Calu3 (cell line): ENCODE data around the gene SPDYE4. TPM values are rescaled to one million over a fixed set of nuclear protein-coding genes. Genes with fewer than 3 reads are reported as not detected.

Experiments used
- BruUV-seq: library from RNA; stranded (reverse); fragments of 400-500 nt; replicated peaks from 2 replicates; lab custom pipeline; 2021; lab: Mats Ljungman, UMichigan
- CTCF ChIA-PET: fragments of 300-600 bp; sonication (Branson Sonifier 250); formaldehyde crosslinking; loops from one replicate; lab custom pipeline; 2022; ENCODE audit warnings: antibody characterized with exemption; lab: Charles Lee
- DNase-seq: peaks from one replicate; pipeline ENCODE4 v3.0.0; 2022
- H3K27ac Mint-ChIP-seq: one replicate; pipeline ENCODE4 v1.8.0; 2022; ENCODE audit warnings: mixed read lengths; ENCODE audit not compliant: unreplicated experiment
- H3K27me3 Mint-ChIP-seq: one replicate; pipeline ENCODE4 v1.8.0; 2022; ENCODE audit warnings: mixed read lengths; ENCODE audit not compliant: unreplicated experiment
- H3K36me3 Mint-ChIP-seq: one replicate; pipeline ENCODE4 v1.8.0; 2022; ENCODE audit warnings: mild to moderate bottlenecking, moderate library complexity, mixed read lengths; ENCODE audit not compliant: insufficient read depth, unreplicated experiment
- H3K4me1 Mint-ChIP-seq: one replicate; pipeline ENCODE4 v1.8.0; 2022; ENCODE audit warnings: mild to moderate bottlenecking, low read depth, mixed read lengths; ENCODE audit not compliant: unreplicated experiment
- H3K4me3 Mint-ChIP-seq: one replicate; pipeline ENCODE4 v1.8.0; 2022; ENCODE audit warnings: mild to moderate bottlenecking, low read depth, moderate library complexity, mixed read lengths; ENCODE audit not compliant: unreplicated experiment
- H3K9me3 Mint-ChIP-seq: one replicate; pipeline ENCODE4 v1.8.0; 2022; ENCODE audit warnings: low read depth, mixed read lengths; ENCODE audit not compliant: unreplicated experiment
- intact Hi-C: fragments of 100-400 bp; cut with micrococcal nuclease; formaldehyde crosslinking; loops from one replicate; pipeline ENCODE4 v1.10.0; 2022; ENCODE audit not compliant: unreplicated experiment
- total RNA-seq: library from RNA; stranded (reverse); gene quantifications from 2 replicates; pipeline ENCODE4 v1.2.3, GENCODE V29; 2022
- TF ChIP-seq, protein P1 (sequence below): fragments of 200-600 bp; IDR thresholded peaks from one replicate; pipeline ENCODE4 v1.8.0; 2022; ENCODE audit warnings: antibody characterized with exemption; ENCODE audit not compliant: unreplicated experiment

The SPDYE4 gene
- total RNA-seq, 1 experiment from 2014 or later, result not detected

DNA sequence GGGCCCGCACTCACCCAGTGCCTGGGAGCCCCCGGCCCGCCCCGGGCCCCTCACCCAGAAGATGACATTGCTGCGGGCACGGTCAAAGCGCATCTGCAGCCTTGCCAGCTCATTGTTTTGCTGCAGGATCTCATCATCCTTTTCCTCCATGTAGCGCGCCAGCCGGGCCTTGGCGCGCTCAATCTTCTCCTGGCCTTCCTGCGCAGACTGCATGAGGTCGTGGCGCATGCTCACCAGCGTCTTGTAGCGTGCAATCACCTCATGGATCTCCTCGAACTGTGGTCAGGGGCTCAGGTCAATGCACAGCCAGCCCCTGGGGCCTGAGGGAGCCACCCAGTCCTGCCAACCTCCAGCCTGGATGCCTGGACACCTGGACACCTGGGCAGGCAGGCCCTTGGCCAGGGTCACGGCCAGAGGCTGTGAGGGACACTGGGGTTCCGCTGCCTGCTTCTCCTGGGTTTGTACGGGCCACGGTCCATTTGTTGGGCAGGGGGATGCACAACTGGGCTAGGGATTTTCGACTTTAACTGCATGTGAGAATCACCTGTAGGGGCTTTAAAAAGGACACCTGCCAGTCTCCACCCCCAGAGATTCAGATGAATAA lies 22.9 kb downstream of the SPDYE4 start:
- H3K27me3 Mint-ChIP-seq, result peaks cover 46% of the 10 kb centered on the region
- no peaks in the 10 kb centered on the region for H3K4me1 Mint-ChIP-seq
- no peaks in the 10 kb centered on the region for H3K9me3 Mint-ChIP-seq
- DNase-seq, result no peak
- TF ChIP-seq, protein P1, sequence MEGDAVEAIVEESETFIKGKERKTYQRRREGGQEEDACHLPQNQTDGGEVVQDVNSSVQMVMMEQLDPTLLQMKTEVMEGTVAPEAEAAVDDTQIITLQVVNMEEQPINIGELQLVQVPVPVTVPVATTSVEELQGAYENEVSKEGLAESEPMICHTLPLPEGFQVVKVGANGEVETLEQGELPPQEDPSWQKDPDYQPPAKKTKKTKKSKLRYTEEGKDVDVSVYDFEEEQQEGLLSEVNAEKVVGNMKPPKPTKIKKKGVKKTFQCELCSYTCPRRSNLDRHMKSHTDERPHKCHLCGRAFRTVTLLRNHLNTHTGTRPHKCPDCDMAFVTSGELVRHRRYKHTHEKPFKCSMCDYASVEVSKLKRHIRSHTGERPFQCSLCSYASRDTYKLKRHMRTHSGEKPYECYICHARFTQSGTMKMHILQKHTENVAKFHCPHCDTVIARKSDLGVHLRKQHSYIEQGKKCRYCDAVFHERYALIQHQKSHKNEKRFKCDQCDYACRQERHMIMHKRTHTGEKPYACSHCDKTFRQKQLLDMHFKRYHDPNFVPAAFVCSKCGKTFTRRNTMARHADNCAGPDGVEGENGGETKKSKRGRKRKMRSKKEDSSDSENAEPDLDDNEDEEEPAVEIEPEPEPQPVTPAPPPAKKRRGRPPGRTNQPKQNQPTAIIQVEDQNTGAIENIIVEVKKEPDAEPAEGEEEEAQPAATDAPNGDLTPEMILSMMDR, result no peak
- intact Hi-C loops, result no loop called here
- CTCF ChIA-PET, result no interaction called here
- no peak overlapping the region for H3K27ac Mint-ChIP-seq
- no peaks in the 10 kb centered on the region for H3K36me3 Mint-ChIP-seq
- BruUV-seq, result no TSS peak
- H3K4me3 Mint-ChIP-seq, result no peak overlapping the region

GRCh38 chr17:8734876-8735275 lies 23.5 kb downstream of the SPDYE4 start:
- H3K36me3 Mint-ChIP-seq, result no peaks in the 10 kb centered on the region
- H3K9me3 Mint-ChIP-seq, result no peaks in the 10 kb centered on the region
- BruUV-seq, result no TSS peak

DNA sequence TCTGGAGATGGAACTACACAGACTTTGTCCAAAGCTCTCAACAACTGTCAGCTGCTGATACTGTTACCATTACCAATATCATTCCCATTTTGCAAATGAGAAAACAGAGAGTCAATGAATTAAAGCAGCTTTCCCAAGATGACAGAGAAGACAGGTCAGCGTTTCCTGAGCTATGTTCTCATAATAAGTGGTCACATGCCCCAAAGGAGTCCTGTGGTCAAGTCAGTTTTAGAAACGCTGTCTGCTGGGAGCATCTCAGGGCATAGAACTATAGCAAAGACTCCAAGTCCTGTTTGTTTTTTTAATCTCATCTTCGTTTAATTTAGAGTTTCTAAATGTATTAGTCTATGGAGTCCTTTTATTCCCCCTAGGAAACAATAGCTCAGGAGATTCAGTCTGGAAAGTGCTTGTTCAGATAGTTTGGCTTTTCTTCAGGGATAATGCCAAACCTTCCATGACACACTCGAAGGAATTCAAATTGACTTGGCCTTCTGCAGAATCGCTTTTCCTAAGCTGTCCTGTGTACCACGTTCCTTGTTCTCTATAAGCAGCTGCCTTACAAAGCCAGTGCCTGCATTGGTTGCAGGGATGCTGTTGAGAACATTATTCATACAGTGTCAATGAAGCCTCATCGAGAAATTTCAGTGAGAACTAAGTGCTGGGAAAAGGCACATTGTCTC lies 25.8 kb downstream of the SPDYE4 start:
- Mint-ChIP-seq H3K4me1 (no peaks in the 10 kb centered on the region), H3K36me3 (no peaks in the 10 kb centered on the region), H3K4me3 (no peak overlapping the region), H3K27me3 (peaks cover 50% of the 10 kb centered on the region), H3K9me3 (no peaks in the 10 kb centered on the region), H3K27ac (no peak overlapping the region)
- no TSS peak for BruUV-seq
- CTCF ChIA-PET, result interaction anchor here (0.6 kb wide), 1 partner anchor 753 kb away, joined by 3 read pairs; no protein-coding TSS in a partner anchor
- intact Hi-C loops, result no loop called here
- no peak for DNase-seq
- TF ChIP-seq, protein P1, result no peak

More at GRCh38 chr17:8734876-8735275, 23.5 kb downstream of the SPDYE4 start:
- intact Hi-C loops, result no loop called here
- H3K4me1 Mint-ChIP-seq, result no peaks in the 10 kb centered on the region
- peaks cover 48% of the 10 kb centered on the region for H3K27me3 Mint-ChIP-seq
- no peak for DNase-seq
- no peak overlapping the region for H3K4me3 Mint-ChIP-seq
- CTCF ChIA-PET, result no interaction called here
- TF ChIP-seq, protein P1, result no peak
- no peak overlapping the region for H3K27ac Mint-ChIP-seq

- peaks cover 30% of the 10 kb centered on the region for H3K27me3 Mint-ChIP-seq
- no peaks in the 10 kb centered on the region for H3K4me1 Mint-ChIP-seq
- intact Hi-C loops, result no loop called here
- H3K4me3 Mint-ChIP-seq, result no peak overlapping the region
- no peaks in the 10 kb centered on the region for H3K36me3 Mint-ChIP-seq
- DNase-seq, result no peak
- no peaks in the 10 kb centered on the region for H3K9me3 Mint-ChIP-seq
- H3K27ac Mint-ChIP-seq, result no peak overlapping the region
- no TSS peak for BruUV-seq
- CTCF ChIA-PET, result no interaction called here
- TF ChIP-seq, protein P1, result no peak
Measured at GRCh38 chr17:8729860-8730259, 28.5 kb downstream of the SPDYE4 start.
